ENCODE results near the gene OSBPL6.

The OSBPL6 gene

GRCh38 chr2:178273787-178274360, 79.6 kb downstream of the OSBPL6 start:
- DNase-seq (ENCODE audit: low read depth) = no peak

- no peak for DNase-seq (ENCODE audit: low read depth)
These were observed 81.3 kb downstream of the OSBPL6 start for GRCh38 chr2:178275600-178275999.

GRCh38 chr2:178277741-178278197, 83.5 kb downstream of the OSBPL6 start:
- no peak for DNase-seq (ENCODE audit: low read depth)

GRCh38 chr2:178279142-178279541, 84.8 kb downstream of the OSBPL6 start:
- no peak for DNase-seq (ENCODE audit: low read depth)

- DNase-seq (ENCODE audit: low read depth) = no peak
These were observed 85.3 kb downstream of the OSBPL6 start for GRCh38 chr2:178279636-178280035.

GRCh38 chr2:178280244-178280852, 86.0 kb downstream of the OSBPL6 start:
- DNase-seq (ENCODE audit: low read depth) = no peak

GRCh38 chr2:178282075-178282815, 87.9 kb downstream of the OSBPL6 start:
- DNase-seq (ENCODE audit: low read depth) = no peak

- no peak for DNase-seq (ENCODE audit: low read depth)
These were observed 89.1 kb downstream of the OSBPL6 start for GRCh38 chr2:178283341-178283918.

- no peak for DNase-seq (ENCODE audit: low read depth)
These were observed 90.4 kb downstream of the OSBPL6 start for GRCh38 chr2:178284613-178285286.

- DNase-seq (ENCODE audit: low read depth) = no peak
These were observed 90.9 kb downstream of the OSBPL6 start for GRCh38 chr2:178285287-178285615.

- DNase-seq (ENCODE audit: low read depth) = no peak
These were observed 92.3 kb downstream of the OSBPL6 start for GRCh38 chr2:178286636-178287035.

- no peak for DNase-seq (ENCODE audit: low read depth)
These were observed 93.5 kb downstream of the OSBPL6 start for GRCh38 chr2:178287652-178288344.

- no peak for DNase-seq (ENCODE audit: low read depth)
These were observed 97.4 kb downstream of the OSBPL6 start for GRCh38 chr2:178291703-178292102.

- no peak for DNase-seq (ENCODE audit: low read depth)
These were observed 98.3 kb downstream of the OSBPL6 start for GRCh38 chr2:178292586-178292985.

GRCh38 chr2:178295115-178295514, 100.8 kb downstream of the OSBPL6 start:
- no peak for DNase-seq (ENCODE audit: low read depth)

GRCh38 chr2:178295906-178296305, 101.6 kb downstream of the OSBPL6 start:
- no peak for DNase-seq (ENCODE audit: low read depth)

GRCh38 chr2:178296394-178297090, 102.2 kb downstream of the OSBPL6 start:
- no peak for DNase-seq (ENCODE audit: low read depth)

- DNase-seq (ENCODE audit: low read depth) = no peak
These were observed 102.7 kb downstream of the OSBPL6 start for GRCh38 chr2:178297091-178297411.

GRCh38 chr2:178298785-178299212, 104.5 kb downstream of the OSBPL6 start:
- no peak for DNase-seq (ENCODE audit: low read depth)

- DNase-seq (ENCODE audit: low read depth) = no peak
These were observed 107.4 kb downstream of the OSBPL6 start for GRCh38 chr2:178301649-178302238.

GRCh38 chr2:178304333-178304732, 110.0 kb downstream of the OSBPL6 start:
- no peak for DNase-seq (ENCODE audit: low read depth)
